Epidermal melanocyte (primary cell): ENCODE data around the gene ZBTB9.
"Not testable (repeated sequence)": the region's sequence is repeated elsewhere in the genome, so short reads cannot be mapped to it uniquely, and the experiment has no call there.

Source experiments
- DNase-seq: peaks from one replicate; pipeline ENCODE4 v3.0.0; 2011; ENCODE audit warnings: low spot score; ENCODE audit not compliant: insufficient read length

The ZBTB9 gene

DNA sequence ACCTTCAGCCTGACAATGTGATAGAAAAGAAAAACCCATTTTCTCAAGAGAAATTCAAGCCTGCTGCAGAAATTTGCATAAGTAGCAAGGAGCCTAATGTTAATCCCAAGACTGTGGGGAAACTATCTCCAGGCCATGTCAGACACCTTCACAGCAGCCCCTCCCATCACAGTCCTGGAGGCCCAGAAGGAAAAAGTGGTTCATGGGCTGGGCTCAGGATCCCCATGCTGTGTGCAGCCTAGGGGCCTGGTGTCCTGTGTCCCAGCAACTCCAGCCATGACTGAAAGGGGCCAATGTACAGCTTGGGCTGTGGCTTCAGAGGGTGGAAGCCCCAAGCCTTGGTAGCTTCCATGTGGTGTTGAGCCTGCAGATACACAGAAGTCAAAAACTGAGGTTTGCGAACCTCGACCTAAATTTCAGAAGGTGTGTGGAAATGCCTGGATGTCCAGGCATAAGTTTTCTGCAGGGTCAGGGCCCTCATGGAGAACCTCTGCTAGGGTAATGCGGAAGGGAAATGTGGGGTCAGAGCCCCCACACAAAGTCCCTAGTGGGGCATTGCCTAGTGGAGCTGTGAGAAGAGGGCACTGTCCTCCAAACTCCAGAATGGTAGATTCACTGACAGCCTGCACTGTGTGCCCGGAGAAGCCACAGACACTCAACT is 11.8 kb downstream of the ZBTB9 start:
- DNase-seq: no peak

DNA sequence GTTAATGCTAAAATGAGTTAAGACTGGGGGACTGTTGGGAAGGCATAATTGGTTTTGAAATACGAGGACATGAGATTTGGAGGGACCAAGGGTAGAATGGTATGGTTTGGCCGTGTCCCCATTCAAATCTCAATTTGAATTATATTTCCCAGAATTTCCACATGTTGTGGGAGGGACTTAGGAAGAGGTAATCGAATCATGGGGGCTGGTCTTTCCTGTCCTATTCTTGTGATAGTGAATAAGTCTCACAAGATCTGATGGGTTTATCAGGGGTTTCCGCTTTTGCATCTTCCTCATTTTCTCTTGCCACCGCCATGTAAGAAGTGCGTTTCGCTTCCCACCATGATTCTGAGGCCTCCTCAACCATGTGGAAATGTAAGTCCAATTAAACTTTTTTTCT is 12.7 kb downstream of the ZBTB9 start:
- DNase-seq: no peak

GRCh38 chr6:33469661-33470060 is 15.3 kb downstream of the ZBTB9 start:
- DNase-seq: no peak

- no peak for DNase-seq
These were observed 23.5 kb downstream of the ZBTB9 start for GRCh38 chr6:33477864-33478263.

DNA sequence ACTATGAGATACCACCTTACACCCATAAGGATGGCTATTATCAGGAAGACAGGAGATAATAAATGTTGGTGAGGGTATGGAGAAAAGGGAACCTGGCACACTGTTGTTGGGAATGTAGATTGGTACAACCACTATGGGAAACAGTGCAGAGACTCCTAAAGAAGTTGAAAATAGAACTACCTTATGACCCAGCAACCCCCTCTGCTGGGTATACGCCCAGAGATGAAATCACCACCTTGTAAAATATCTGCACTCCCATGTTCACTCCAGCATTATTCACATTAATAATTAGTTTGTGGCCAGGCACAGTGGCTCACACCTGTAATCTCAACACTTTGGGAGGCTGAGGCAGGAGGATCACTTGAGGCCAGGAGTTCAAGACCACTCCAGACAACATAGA is 26.8 kb downstream of the ZBTB9 start:
- DNase-seq: no peak

- not testable (repeated sequence) for DNase-seq
These were observed 28.2 kb downstream of the ZBTB9 start for GRCh38 chr6:33482620-33483019.

- DNase-seq: no peak
These were observed 29.3 kb downstream of the ZBTB9 start for GRCh38 chr6:33483678-33484077.

GRCh38 chr6:33484673-33485262 is 30.4 kb downstream of the ZBTB9 start:
- not testable (repeated sequence) for DNase-seq

DNA sequence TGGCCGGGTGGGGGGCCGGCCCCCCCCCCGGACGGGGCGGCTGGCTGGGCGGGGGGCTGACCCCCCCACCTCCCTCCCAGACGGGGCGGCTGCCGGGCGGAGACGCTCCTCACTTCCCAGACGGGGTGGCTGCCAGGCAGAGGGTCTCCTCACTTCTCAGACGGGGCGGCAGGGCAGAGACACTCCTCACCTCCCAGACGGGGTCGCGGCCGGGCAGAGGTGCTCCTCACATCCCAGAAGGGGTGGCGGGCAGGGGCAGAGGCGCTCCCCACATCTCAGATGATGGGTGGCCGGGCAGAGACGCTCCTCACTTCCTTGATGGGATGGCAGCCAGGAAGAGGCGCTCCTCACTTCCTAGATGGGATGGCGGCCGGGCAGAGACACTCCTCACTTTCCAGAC is 31.3 kb downstream of the ZBTB9 start:
- DNase-seq: not testable (repeated sequence)

DNA sequence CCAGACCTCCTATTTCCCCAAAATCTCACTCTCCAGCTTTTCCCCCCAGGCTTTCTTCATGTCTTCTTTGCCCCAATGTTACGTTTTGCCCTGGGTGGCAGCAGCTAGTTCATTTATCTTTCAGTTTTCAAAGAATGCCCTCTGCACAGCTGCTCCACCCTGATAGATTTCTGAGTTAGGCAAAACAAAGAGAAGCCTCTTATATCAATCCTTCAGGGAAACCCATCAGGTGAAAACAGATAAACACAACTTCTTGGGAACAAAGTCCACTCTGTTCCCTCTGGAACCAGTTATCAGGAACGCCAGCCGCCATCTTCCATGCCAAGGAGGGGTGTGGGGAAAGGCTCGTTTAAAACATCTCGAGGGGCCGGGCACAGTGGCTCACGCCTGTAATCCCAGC is 34.0 kb downstream of the ZBTB9 start:
- DNase-seq: no peak

DNA sequence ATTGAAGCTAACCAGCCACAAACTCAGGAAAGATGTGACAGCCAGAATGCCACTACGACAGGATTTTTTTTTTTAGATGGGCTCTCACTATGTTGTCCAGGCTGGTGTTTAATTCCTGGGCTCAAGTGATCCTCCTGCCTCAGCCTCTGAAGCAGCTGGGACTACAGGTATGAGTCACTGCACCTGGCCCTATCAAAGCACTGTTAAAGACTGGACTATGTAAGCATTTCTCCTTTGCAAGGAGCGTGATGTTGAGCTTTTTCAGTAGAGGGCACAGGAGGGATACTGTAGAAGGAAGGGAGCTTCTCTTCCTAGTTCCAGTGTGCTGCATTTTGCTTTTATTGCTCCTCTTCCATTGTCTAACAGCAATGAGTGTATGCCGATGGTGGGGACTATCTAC is 35.8 kb downstream of the ZBTB9 start:
- DNase-seq: no peak

- no peak for DNase-seq
These were observed 36.2 kb downstream of the ZBTB9 start for GRCh38 chr6:33490621-33491020.

GRCh38 chr6:33492093-33492492 is 37.7 kb downstream of the ZBTB9 start:
- DNase-seq: no peak

DNA sequence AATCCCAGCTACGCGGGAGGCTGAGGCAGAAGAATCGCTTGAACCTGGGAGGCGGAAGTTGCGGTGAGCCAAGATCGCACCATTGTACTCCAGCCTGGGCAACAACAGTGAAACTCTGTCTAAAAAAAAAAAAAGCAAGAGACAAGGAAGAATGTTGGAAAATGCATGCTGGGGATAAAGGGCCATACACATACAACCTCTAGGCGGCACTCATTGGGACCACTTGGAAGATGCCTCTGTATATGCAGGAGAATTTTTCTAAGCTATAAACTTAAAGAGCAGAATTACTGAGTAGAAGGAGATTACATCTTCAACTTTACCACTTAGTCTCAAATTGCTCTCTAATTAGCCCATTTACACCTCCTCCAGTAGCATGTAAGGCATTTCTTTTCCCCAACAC is 42.8 kb downstream of the ZBTB9 start:
- DNase-seq: no peak

DNA sequence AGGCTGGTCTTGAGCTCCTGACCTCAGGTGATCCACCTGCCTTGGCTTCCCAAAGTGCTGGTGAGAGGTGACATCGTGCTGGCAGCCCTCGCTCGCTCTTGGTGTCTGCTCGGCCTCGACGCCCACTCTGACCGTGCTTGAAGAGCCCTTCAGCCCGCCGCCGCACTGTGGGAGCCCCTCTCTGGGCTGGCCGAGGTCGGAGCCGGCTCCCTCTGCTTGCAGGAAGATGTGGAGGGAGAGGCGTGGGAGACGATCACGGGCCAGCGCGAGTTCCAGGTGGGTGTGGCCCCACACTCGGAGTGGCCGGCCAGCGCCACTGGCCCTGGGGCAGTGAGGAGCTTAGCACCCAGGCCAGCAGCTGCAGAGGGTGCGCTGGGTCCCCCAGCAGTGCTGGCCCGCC is 48.1 kb downstream of the ZBTB9 start:
- no peak for DNase-seq

DNA sequence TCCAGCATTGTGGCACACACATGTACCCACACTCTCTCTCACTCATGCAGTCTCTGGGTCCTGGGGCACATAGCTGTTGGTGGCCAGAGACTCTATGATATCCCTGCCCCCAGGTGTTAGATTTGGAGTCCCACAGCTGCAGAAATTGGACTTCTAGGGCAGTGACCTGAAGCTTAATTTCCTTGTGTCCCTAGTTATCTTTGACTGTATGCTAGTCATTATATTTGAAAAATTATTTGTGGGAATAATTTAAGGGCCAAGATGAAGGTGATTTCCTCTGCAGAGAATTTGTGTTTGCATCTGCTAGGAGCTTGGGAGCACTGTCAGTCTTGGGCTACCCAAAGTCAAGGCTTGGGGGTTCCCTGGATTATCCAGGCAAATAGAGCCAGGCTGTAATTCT is 50.1 kb downstream of the ZBTB9 start:
- DNase-seq: no peak

DNA sequence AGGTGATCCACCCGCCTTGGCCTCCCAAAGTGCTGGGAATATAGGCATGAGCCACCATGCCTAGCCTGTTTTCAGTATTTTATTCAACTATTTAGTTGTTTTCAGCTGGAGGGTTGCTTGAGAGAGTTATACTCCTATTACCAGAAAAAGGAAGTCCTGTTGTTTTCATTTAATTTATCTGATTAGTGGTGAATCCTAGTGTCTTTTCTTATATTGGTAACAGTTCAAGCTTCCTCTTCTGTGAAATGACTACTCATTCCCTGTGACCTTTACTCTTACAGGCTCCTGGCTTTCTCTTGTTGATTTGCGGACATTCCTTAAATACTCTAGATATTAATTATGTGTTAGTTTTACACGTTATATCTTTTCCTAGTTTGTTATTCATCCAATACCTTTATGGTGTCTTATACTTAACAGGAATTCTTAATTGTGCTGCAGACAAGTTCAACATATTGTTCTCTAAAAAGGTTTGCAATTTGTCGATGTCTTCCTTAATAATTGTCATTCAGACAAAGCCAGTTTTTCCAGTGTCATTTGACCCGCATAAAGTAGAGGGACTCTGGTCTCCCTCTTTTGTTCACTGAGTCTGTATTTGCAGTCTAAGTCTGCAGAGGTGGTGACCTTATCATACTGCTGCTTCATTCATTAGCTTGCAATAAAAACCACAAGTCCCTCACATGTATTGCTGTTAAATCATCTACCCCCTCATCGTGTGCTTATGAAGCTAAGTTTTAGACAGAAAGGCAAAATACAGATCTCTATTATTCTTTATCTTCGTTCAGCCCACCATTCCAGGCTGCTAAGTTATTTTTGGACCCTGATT is 51.4 kb downstream of the ZBTB9 start:
- DNase-seq: no peak
